Stomach (tissue), 9 donors: ENCODE measurements around the gene CD58. TPM values are rescaled to one million over a fixed set of nuclear protein-coding genes. Genes with fewer than 3 reads are reported as not detected.

Experiments used
- DNase-seq, 2 donors: peaks; one replicate each; pipeline versions ENCODE4 v3.0.0 to v3.0.0-alpha.2; 2013 to 2019
- H3K27ac ChIP-seq, 5 donors: fragments of 200-600 bp in 4 of 5; sonication (generic) in 4 of 5; one replicate each; pipeline ENCODE4 v1.5.1; 2013 to 2019; ENCODE audit warnings: mild to moderate bottlenecking in 1 of 5, moderate library complexity in 1 of 5
- H3K27me3 ChIP-seq, 3 donors: fragments of 200-600 bp; sonication (generic); one replicate each; pipeline ENCODE4 v1.5.1; 2017 to 2019; ENCODE audit warnings: mixed run types in 1 of 3
- H3K36me3 ChIP-seq, 4 donors: fragments of 200-600 bp; sonication (generic); 1 replicate in 3 of 4; 2 replicates in 1 of 4; pipeline ENCODE4 v1.5.1; 2016 to 2019
- H3K4me1 ChIP-seq, 4 donors: fragments of 200-600 bp; sonication (generic); one replicate each; pipeline ENCODE4 v1.5.1; 2016 to 2019
- H3K4me3 ChIP-seq, 4 donors: fragments of 200-600 bp; sonication (generic) in 3 of 4; one replicate each; pipeline ENCODE4 v1.5.1; 2016 to 2019; ENCODE audit warnings: mild to moderate bottlenecking in 1 of 4
- H3K9me3 ChIP-seq, 4 donors: fragments of 200-600 bp; sonication (generic); one replicate each; pipeline ENCODE4 v1.5.1; 2016 to 2019
- EP300 ChIP-seq: sonication (generic); formaldehyde crosslinking; IDR thresholded peaks from one replicate; pipeline ENCODE4 v1.6.1; 2017; ENCODE audit warnings: antibody characterized with exemption
- POLR2A ChIP-seq, 4 donors: fragments of 450-650 bp; IDR thresholded peaks; one replicate each; pipeline ENCODE4 v1.6.1; 2016; ENCODE audit warnings: antibody characterized with exemption in 4 of 4, control low read depth in 2 of 4, mild to moderate bottlenecking in 1 of 4, moderate library complexity in 1 of 4
- POLR2AphosphoS5 ChIP-seq, 3 donors: sonication (generic); formaldehyde crosslinking; IDR thresholded peaks; one replicate each; pipeline ENCODE4 v1.6.1; 2016; ENCODE audit warnings: antibody characterized with exemption in 3 of 3
- WGBS, 5 donors: extraction: QIAGEN DNeasy Blood & Tissue Kit in 3 of 5; methylation state at CpG; one replicate each; pipeline versions ENCODE4 v1.1.5 to v1.1.7; 2013 to 2018; 5-methylcytosine and 5-hydroxymethylcytosine counted together
- intact Hi-C: fragments of 100-400 bp; cut with DNase I; formaldehyde crosslinking; loops from one replicate; pipeline ENCODE4 v1.15.1; 2023; ENCODE audit warnings: low total_unique reads
- polyA plus RNA-seq, 3 donors: library from polyadenylated mRNA; stranded (reverse); fragments of 200-250 nt; gene quantifications; one replicate each; pipeline ENCODE4 v1.2.3, GENCODE V29; 2013
- total RNA-seq, 5 donors: library from RNA; depleted of rRNA; stranded (reverse); fragments of >200 nt; gene quantifications; one replicate each; pipeline versions ENCODE4 v1.1.0 to v1.2.3, GENCODE V29; 2014 to 2016
- TF ChIP-seq, protein P1 (sequence below), 7 experiments: fragments of 450-650 bp in 4 of 7; fragments of 200-600 bp in 3 of 7; sonication (generic) in 3 of 7; IDR thresholded peaks; one replicate each; pipeline ENCODE4 v1.5.1; 2016 to 2019; ENCODE audit warnings: antibody characterized with exemption in 7 of 7, control low read depth in 2 of 7, mild to moderate bottlenecking in 1 of 7
- donor health status: healthy with polysubstance abuse.
- donor health status: Bipolar disorder and iron deficiency.
- donor health status: healthy.

Gene CD58
- total and polyA plus RNA-seq, 8 donors, result 1.2 to 48.8 (median 8.7) TPM

DNA sequence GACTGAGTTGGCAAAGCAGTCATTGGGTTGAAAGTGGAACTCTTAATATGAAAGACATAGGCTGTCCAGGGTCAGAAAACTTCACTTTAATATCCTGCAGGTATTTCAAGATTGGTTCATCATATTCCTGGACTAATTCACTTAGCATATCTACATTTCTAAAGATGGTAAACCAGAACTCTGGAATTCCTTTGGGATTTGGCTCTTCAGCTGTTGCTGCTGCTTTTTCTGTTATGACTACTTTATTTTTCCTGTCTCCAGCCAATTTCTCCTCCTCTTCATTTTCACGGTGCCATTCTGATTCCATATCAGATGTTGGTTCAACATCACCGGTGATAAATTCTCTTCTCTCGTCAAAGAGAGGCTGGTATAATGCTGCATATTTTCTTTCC, 37.4 kb downstream of the CD58 start:
- peaks cover 0 to under 1% (median 0%) of the 10 kb centered on the region in 4 donors for H3K4me1 ChIP-seq

GRCh38 chr1:116532671-116533428, 38.0 kb downstream of the CD58 start:
- intact Hi-C loops, result no loop called here
- H3K4me1 ChIP-seq, result no peaks in the 10 kb centered on the region
- TF ChIP-seq, protein P1, sequence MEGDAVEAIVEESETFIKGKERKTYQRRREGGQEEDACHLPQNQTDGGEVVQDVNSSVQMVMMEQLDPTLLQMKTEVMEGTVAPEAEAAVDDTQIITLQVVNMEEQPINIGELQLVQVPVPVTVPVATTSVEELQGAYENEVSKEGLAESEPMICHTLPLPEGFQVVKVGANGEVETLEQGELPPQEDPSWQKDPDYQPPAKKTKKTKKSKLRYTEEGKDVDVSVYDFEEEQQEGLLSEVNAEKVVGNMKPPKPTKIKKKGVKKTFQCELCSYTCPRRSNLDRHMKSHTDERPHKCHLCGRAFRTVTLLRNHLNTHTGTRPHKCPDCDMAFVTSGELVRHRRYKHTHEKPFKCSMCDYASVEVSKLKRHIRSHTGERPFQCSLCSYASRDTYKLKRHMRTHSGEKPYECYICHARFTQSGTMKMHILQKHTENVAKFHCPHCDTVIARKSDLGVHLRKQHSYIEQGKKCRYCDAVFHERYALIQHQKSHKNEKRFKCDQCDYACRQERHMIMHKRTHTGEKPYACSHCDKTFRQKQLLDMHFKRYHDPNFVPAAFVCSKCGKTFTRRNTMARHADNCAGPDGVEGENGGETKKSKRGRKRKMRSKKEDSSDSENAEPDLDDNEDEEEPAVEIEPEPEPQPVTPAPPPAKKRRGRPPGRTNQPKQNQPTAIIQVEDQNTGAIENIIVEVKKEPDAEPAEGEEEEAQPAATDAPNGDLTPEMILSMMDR (IDR thresholded peaks at IDR 0.05), result no peak
- TF ChIP-seq POLR2AphosphoS5 (IDR thresholded peaks at IDR 0.05) (no peak), POLR2A (IDR thresholded peaks at IDR 0.05) (no peak), EP300 (no peak)
- no peaks in the 10 kb centered on the region for H3K9me3 ChIP-seq
- H3K4me3 ChIP-seq, result no peak overlapping the region
- H3K27ac ChIP-seq, result no peak overlapping the region
- H3K36me3 ChIP-seq, result peaks cover 0 to 50% (median 46%) of the 10 kb centered on the region in 4 donors
- 94 to 98% (median 97%) methylated on average over 23 of the region's 23 CpGs for whole genome bisulfite sequencing, 5 donors
- no peak for DNase-seq
- H3K27me3 ChIP-seq, result no peaks in the 10 kb centered on the region

More for the DNA sequence above, 37.4 kb downstream of the CD58 start:
- TF ChIP-seq POLR2A (IDR thresholded peaks at IDR 0.05) (no peak), POLR2AphosphoS5 (IDR thresholded peaks at IDR 0.05) (no peak), EP300 (no peak)
- TF ChIP-seq, protein P1 (IDR thresholded peaks at IDR 0.05), result no peak
- Histone ChIP-seq H3K27me3 (no peaks in the 10 kb centered on the region), H3K9me3 (no peaks in the 10 kb centered on the region), H3K27ac (no peak overlapping the region), H3K4me3 (no peak overlapping the region), H3K36me3 (peaks cover 0 to 55% (median 48%) of the 10 kb centered on the region in 4 donors)
- DNase-seq, result no peak
- intact Hi-C loops, result no loop called here
- WGBS, 5 donors, result 91 to 95% (median 93%) methylated on average over 3 of the region's 3 CpGs

DNA sequence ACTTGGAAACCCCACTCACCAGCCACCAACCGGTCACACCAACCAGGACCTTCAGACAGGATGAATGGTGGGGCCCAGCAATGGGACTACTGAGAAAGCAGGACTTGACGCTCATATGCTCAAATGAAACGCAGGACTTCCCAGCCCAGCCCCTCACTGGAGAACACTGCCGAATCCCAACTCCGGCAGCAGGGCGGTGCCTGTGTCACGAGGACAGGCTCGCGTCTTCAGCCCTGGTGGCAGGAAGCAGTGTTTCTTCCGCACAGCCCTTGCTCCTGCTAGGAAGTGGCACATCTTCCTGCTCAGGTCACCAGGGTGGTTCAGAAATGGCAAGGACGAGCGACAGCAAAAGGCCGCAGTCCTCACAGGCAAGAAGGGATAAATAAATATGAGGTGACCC, 38.9 kb downstream of the CD58 start:
- WGBS, 5 donors, result 91 to 99% (median 95%) methylated on average over 6 to 13 of the region's 13 CpGs
- no peak overlapping the region for H3K27ac ChIP-seq
- no peak for DNase-seq
- no peaks in the 10 kb centered on the region for H3K27me3 ChIP-seq
- peaks cover 0 to 47% (median 46%) of the 10 kb centered on the region in 4 donors for H3K36me3 ChIP-seq
- intact Hi-C loops, result no loop called here
- TF ChIP-seq EP300 (no peak), POLR2AphosphoS5 (IDR thresholded peaks at IDR 0.05) (no peak), POLR2A (IDR thresholded peaks at IDR 0.05) (no peak)
- TF ChIP-seq, protein P1 (IDR thresholded peaks at IDR 0.05), result no peak
- H3K9me3 ChIP-seq, result no peaks in the 10 kb centered on the region
- H3K4me3 ChIP-seq, result no peak overlapping the region
- H3K4me1 ChIP-seq, result no peaks in the 10 kb centered on the region

DNA sequence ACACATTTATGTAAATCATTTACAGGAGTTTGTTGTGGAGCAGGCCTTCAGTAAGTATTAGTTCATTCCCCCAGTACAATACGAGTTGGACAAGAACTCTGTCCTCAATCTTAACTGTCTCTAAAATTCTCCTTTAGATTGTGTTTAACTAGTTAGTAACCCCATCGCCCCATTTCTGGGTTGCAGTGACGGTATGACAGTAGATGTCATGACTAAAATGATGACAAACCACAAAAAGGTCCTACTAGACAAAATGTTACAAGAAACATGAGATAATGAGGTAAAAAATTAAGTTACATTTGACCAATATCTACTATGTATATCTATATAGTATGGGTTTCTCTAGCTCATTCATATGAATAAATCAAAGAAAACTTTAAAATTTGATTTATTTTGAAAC, 41.1 kb downstream of the CD58 start:
- intact Hi-C loops, result no loop called here
- H3K27ac ChIP-seq, result no peak overlapping the region
- no peak for TF ChIP-seq POLR2AphosphoS5 (IDR thresholded peaks at IDR 0.05)
- no peak for TF ChIP-seq POLR2A (IDR thresholded peaks at IDR 0.05)
- TF ChIP-seq, protein P1 (IDR thresholded peaks at IDR 0.05), result no peak
- TF ChIP-seq EP300, result no peak
- H3K4me3 ChIP-seq, result no peak overlapping the region
- no peaks in the 10 kb centered on the region for H3K9me3 ChIP-seq
- 79 to 91% (median 85%) methylated on average over 3 of the region's 3 CpGs for WGBS, 5 donors
- DNase-seq, result no peak
- peaks cover 0 to 34% (median 30%) of the 10 kb centered on the region in 4 donors for H3K36me3 ChIP-seq
- no peaks in the 10 kb centered on the region for H3K27me3 ChIP-seq
- H3K4me1 ChIP-seq, result no peaks in the 10 kb centered on the region
